Raji (cell line): ENCODE results near the gene JAGN1.

Experiments
- POLR2A ChIP-seq: IDR thresholded peaks from 2 replicates; pipeline ENCODE4 v1.6.1; 2011; ENCODE audit warnings: low read depth, low read length, control low read depth; ENCODE audit not compliant: insufficient read depth

The JAGN1 gene

GRCh38 chr3:9890249-9891071, at the start of gene JAGN1:
Gene JAGN1, plus strand, starts transcription at chr3:9890610. Its CDS starts 113 bp downstream, at chr3:9890723.
- peak; percentile 90 for TF ChIP-seq POLR2A

GRCh38 chr3:9841015-9841414, 49.4 kb upstream of the JAGN1 start:
- TF ChIP-seq POLR2A = no peak

- peak; percentile 92 for TF ChIP-seq POLR2A
Measured at GRCh38 chr3:9843715-9844438, 46.5 kb upstream of the JAGN1 start, which contains the start of gene RPUSD3. Gene RPUSD3, minus strand, starts transcription at chr3:9844008. Its CDS starts 18 bp downstream, at chr3:9843990.

- no peak for TF ChIP-seq POLR2A
Measured at GRCh38 chr3:9846231-9846630, 44.2 kb upstream of the JAGN1 start.

GRCh38 chr3:9846931-9847488, 43.4 kb upstream of the JAGN1 start:
- no peak for TF ChIP-seq POLR2A

- TF ChIP-seq POLR2A = no peak
Measured at GRCh38 chr3:9852528-9852927, 37.9 kb upstream of the JAGN1 start.

GRCh38 chr3:9855594-9855993, 34.8 kb upstream of the JAGN1 start:
- TF ChIP-seq POLR2A = no peak

GRCh38 chr3:9859530-9860025, 30.8 kb upstream of the JAGN1 start:
- TF ChIP-seq POLR2A = no peak

- no peak for TF ChIP-seq POLR2A
Measured at GRCh38 chr3:9861201-9861600, 29.2 kb upstream of the JAGN1 start.

- no peak for TF ChIP-seq POLR2A
Measured at GRCh38 chr3:9861626-9862130, 28.7 kb upstream of the JAGN1 start.

- TF ChIP-seq POLR2A = no peak
Measured at GRCh38 chr3:9862391-9863057, 27.9 kb upstream of the JAGN1 start.

GRCh38 chr3:9863058-9863772, 27.2 kb upstream of the JAGN1 start:
- TF ChIP-seq POLR2A = no peak

- TF ChIP-seq POLR2A = no peak
Measured at GRCh38 chr3:9864200-9864927, 26.0 kb upstream of the JAGN1 start.

GRCh38 chr3:9866639-9867038, 23.8 kb upstream of the JAGN1 start:
- TF ChIP-seq POLR2A = no peak

- TF ChIP-seq POLR2A = no peak
Measured at GRCh38 chr3:9867106-9867505, 23.3 kb upstream of the JAGN1 start.
